Measurements from ENCODE around the gene KRTAP10-6.

DNA sequence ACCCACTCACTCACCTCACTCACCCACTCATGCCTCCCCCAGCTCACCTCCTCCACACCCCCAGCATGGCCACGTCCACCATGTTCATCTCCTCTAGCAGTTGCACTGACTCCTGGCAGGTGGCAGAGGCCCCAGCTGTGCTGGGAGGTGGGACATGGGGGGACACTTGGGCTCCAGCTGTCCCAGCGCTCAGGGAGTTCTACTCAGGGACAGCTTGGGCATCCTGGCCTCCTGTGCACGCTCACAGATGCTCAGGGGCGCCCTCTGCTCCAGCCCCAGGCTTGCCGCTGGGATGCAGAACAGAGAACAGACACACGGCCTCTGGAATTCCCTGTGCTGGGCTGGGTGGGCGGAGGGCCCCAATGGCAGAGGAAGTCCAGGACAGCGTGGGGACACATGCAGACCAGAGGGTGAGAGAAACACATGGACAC lies 24.8 kb upstream of the KRTAP10-6 start:
- TF ChIP-seq CTCF (IDR thresholded peaks at IDR 0.05) (no peak), FOSB (CRISPR knock-in tag; IDR thresholded peaks at IDR 0.05) (no peak), POLR2A (IDR thresholded peaks at IDR 0.05; ENCODE audit: low read length) (no peak), EP300 (IDR thresholded peaks at IDR 0.05) (no peak), POLR2AphosphoS2 (conservative IDR thresholded peaks at IDR 0.05; ENCODE audit: low read length) (no peak), ZFP36 (IDR thresholded peaks at IDR 0.05; ENCODE audit: borderline replicate concordance, partially characterized antibody) (no peak), RAD21 (conservative IDR thresholded peaks at IDR 0.05 in 1 of 2, IDR thresholded peaks at IDR 0.05 in 1 of 2) (no peak), HOXB13 (CRISPR knock-in tag; IDR thresholded peaks at IDR 0.05; ENCODE audit: low read depth) (no peak), MAFK (IDR thresholded peaks at IDR 0.05; ENCODE audit: partially characterized antibody) (no peak), HDAC2 (IDR thresholded peaks at IDR 0.05) (no peak), BHLHE40 (IDR thresholded peaks at IDR 0.05; ENCODE audit: low read depth, low read length) (no peak), JUNB (IDR thresholded peaks at IDR 0.05) (no peak)
- TF ChIP-seq, protein P1, sequence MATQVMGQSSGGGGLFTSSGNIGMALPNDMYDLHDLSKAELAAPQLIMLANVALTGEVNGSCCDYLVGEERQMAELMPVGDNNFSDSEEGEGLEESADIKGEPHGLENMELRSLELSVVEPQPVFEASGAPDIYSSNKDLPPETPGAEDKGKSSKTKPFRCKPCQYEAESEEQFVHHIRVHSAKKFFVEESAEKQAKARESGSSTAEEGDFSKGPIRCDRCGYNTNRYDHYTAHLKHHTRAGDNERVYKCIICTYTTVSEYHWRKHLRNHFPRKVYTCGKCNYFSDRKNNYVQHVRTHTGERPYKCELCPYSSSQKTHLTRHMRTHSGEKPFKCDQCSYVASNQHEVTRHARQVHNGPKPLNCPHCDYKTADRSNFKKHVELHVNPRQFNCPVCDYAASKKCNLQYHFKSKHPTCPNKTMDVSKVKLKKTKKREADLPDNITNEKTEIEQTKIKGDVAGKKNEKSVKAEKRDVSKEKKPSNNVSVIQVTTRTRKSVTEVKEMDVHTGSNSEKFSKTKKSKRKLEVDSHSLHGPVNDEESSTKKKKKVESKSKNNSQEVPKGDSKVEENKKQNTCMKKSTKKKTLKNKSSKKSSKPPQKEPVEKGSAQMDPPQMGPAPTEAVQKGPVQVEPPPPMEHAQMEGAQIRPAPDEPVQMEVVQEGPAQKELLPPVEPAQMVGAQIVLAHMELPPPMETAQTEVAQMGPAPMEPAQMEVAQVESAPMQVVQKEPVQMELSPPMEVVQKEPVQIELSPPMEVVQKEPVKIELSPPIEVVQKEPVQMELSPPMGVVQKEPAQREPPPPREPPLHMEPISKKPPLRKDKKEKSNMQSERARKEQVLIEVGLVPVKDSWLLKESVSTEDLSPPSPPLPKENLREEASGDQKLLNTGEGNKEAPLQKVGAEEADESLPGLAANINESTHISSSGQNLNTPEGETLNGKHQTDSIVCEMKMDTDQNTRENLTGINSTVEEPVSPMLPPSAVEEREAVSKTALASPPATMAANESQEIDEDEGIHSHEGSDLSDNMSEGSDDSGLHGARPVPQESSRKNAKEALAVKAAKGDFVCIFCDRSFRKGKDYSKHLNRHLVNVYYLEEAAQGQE (IDR thresholded peaks at IDR 0.05) = no peak
- TF ChIP-seq, protein P2, sequence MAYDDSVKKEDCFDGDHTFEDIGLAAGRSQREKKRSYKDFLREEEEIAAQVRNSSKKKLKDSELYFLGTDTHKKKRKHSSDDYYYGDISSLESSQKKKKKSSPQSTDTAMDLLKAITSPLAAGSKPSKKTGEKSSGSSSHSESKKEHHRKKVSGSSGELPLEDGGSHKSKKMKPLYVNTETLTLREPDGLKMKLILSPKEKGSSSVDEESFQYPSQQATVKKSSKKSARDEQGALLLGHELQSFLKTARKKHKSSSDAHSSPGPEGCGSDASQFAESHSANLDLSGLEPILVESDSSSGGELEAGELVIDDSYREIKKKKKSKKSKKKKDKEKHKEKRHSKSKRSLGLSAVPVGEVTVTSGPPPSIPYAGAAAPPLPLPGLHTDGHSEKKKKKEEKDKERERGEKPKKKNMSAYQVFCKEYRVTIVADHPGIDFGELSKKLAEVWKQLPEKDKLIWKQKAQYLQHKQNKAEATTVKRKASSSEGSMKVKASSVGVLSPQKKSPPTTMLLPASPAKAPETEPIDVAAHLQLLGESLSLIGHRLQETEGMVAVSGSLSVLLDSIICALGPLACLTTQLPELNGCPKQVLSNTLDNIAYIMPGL (CRISPR knock-in tag; IDR thresholded peaks at IDR 0.05; ENCODE audit: borderline replicate concordance) = no peak
